ENCODE data around the gene RAB19. TPM values are rescaled to one million over a fixed set of nuclear protein-coding genes. Genes with fewer than 3 reads are reported as not detected.

The RAB19 gene
- total RNA-seq, 1 donor from 2014 or later, result not detected

DNA sequence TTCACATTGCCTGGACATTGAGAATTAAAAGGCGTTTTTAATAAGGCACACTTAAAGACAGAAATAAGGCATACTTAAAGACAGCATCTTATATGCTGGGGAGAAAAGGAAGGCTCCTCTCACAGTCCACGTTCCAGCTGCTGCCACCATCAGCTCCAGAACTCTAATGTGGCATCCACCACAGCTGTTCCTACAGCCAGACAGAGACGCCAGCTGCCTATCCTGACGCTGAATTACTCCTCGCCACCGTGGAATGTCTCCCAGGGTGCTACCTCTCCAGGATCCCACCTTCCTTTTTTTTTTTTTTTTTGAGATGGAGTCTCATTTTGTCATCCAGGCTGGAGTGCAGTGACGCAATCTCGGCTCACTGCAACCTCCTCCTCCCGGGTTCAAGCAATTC lies 36.3 kb upstream of the RAB19 start:
- TF ChIP-seq, protein P1, sequence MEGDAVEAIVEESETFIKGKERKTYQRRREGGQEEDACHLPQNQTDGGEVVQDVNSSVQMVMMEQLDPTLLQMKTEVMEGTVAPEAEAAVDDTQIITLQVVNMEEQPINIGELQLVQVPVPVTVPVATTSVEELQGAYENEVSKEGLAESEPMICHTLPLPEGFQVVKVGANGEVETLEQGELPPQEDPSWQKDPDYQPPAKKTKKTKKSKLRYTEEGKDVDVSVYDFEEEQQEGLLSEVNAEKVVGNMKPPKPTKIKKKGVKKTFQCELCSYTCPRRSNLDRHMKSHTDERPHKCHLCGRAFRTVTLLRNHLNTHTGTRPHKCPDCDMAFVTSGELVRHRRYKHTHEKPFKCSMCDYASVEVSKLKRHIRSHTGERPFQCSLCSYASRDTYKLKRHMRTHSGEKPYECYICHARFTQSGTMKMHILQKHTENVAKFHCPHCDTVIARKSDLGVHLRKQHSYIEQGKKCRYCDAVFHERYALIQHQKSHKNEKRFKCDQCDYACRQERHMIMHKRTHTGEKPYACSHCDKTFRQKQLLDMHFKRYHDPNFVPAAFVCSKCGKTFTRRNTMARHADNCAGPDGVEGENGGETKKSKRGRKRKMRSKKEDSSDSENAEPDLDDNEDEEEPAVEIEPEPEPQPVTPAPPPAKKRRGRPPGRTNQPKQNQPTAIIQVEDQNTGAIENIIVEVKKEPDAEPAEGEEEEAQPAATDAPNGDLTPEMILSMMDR (IDR thresholded peaks at IDR 0.05), result no peak
- H3K36me3 Mint-ChIP-seq (ENCODE audit: low read depth), result peaks cover 22% of the 10 kb centered on the region
- DNase-seq (ENCODE audit: low spot score), result no peak
- no peaks in the 10 kb centered on the region for H3K27me3 Mint-ChIP-seq (ENCODE audit: low read depth)
- H3K4me3 Mint-ChIP-seq (ENCODE audit: unreplicated experiment), result no peak overlapping the region
- H3K27ac Mint-ChIP-seq (ENCODE audit: unreplicated experiment), result no peak overlapping the region
- H3K9me3 Mint-ChIP-seq (ENCODE audit: low read depth), result no peaks in the 10 kb centered on the region
- H3K4me1 Mint-ChIP-seq (ENCODE audit: low read depth), result no peaks in the 10 kb centered on the region

DNA sequence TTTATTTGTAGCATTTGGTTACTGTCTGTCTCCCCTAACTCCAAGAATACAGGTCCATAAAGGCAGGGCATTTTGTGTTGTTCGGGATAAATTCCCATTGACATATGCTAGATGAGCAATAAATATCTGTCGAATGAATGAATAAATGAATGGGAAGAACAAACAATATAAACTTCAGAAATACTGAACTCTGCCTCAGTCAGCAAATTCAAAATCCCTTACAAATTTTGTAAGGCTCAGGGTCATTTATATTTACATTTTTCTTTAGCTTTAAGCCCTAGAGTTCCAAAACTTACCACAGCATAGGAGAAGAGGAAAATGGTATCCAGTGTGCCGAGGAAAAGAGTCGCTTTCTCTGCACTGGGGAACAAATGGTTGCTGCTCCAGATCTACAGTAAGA lies 34.6 kb upstream of the RAB19 start:
- TF ChIP-seq, protein P1 (IDR thresholded peaks at IDR 0.05), result no peak
- no peaks in the 10 kb centered on the region for H3K27me3 Mint-ChIP-seq (ENCODE audit: low read depth)
- H3K27ac Mint-ChIP-seq (ENCODE audit: unreplicated experiment), result no peak overlapping the region
- DNase-seq (ENCODE audit: low spot score), result no peak
- no peaks in the 10 kb centered on the region for H3K4me1 Mint-ChIP-seq (ENCODE audit: low read depth)
- H3K9me3 Mint-ChIP-seq (ENCODE audit: low read depth), result no peaks in the 10 kb centered on the region
- H3K36me3 Mint-ChIP-seq (ENCODE audit: low read depth), result peaks cover 15% of the 10 kb centered on the region
- no peak overlapping the region for H3K4me3 Mint-ChIP-seq (ENCODE audit: unreplicated experiment)

DNA sequence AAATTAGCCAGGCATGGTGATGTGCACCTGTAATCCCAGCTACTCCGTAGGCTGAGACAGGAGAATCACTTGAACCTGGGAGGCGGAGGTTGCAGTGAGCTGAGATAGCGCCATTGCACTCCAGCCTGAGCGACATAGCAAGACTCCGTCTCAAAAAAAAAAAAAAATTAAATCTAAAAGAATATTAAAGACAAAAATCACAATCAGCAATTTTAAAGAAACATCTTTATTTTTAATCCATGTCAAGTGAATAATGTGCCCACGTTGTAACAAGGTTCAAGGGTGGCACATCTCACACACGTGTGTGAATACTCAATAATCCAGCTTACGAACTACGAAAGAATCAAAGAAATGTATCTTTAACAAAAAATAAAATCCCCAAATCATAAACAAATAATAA lies 28.5 kb upstream of the RAB19 start:
- H3K4me1 Mint-ChIP-seq (ENCODE audit: low read depth), result peaks cover 6% of the 10 kb centered on the region
- H3K27me3 Mint-ChIP-seq (ENCODE audit: low read depth), result no peaks in the 10 kb centered on the region
- H3K36me3 Mint-ChIP-seq (ENCODE audit: low read depth), result peaks cover 13% of the 10 kb centered on the region
- no peaks in the 10 kb centered on the region for H3K9me3 Mint-ChIP-seq (ENCODE audit: low read depth)
- no peak for DNase-seq (ENCODE audit: low spot score)
- no peak overlapping the region for H3K4me3 Mint-ChIP-seq (ENCODE audit: unreplicated experiment)
- TF ChIP-seq, protein P1 (IDR thresholded peaks at IDR 0.05), result no peak
- no peak overlapping the region for H3K27ac Mint-ChIP-seq (ENCODE audit: unreplicated experiment)

DNA sequence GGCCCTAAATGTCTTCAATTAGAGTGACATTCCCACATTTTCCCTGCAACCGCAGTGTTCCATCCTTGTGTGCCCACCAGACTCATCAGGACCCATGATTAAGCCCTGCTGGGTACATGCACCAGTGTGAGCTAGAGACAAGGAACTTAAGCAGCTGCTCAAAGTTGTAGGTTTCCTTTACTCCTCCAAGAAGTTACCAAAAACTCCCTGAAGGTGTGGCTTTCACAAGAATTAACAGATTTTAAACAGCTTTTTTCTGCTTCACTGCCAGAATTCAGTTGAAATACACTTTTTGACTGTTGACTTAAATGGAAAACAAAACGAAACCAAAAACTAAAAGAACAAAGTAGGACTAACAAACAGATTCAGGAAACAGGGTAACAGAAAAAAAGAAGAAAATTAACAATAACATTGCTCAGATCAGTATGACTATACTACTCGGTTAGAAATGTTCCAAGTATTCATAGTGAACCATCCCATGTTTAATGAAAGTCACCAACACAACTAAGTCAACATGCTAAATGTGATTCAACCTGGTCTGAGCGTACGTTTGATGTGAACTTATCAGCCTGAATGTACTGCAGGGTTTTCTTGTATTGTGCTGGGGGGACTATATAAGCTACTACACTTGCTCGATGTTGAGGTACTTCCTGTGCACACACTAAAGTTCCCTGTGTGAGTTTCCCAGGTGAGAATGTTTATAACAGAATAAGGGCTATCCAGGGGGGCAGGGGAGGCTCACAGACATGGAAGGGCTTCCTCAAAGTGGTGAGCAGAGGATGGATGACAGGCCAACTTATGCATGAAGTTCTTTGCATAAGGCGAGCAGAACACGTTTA lies 27.7 kb upstream of the RAB19 start:
- Mint-ChIP-seq H3K4me1 (ENCODE audit: low read depth) (peaks cover 6% of the 10 kb centered on the region), H3K27ac (ENCODE audit: unreplicated experiment) (no peak overlapping the region), H3K27me3 (ENCODE audit: low read depth) (no peaks in the 10 kb centered on the region), H3K9me3 (ENCODE audit: low read depth) (no peaks in the 10 kb centered on the region), H3K36me3 (ENCODE audit: low read depth) (peaks cover 13% of the 10 kb centered on the region), H3K4me3 (ENCODE audit: unreplicated experiment) (no peak overlapping the region)
- DNase-seq (ENCODE audit: low spot score), result no peak
- TF ChIP-seq, protein P1 (IDR thresholded peaks at IDR 0.05), result no peak

DNA sequence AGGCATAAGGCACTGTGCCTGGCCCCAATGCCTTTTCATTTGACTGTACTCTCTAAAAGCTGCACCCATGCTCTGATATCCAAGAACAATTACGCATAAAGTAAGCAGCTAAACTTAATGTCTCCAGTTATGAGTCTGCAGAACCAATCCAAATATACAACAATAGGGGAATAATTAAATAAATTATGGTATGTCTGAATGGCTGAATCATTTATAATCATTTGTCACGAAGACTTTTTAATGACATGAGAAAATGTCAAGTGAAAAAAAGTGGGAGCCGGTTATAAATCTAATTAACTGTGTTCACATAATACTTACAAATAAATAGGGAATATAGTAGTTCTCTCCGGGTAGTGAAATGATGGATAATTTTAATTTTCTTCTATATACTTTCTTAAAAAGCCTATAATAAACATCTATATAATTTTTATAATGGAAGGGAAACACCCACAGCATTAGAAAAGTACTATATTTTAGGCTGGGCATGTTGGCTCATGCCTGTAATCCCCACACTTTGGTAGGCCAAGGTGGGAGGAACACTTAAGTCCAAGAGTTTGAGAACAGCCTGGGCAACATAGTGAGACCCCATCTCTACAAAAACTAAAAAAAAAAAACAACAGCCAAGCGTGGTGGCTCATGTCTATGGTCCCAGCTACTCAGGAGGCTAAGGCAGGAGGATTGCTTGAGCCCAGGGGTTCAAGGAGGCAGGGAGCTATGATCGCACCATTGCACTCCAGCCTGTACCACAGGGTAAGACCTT lies 19.7 kb upstream of the RAB19 start:
- no peak overlapping the region for H3K27ac Mint-ChIP-seq (ENCODE audit: unreplicated experiment)
- peaks cover 12% of the 10 kb centered on the region for H3K36me3 Mint-ChIP-seq (ENCODE audit: low read depth)
- H3K27me3 Mint-ChIP-seq (ENCODE audit: low read depth), result no peaks in the 10 kb centered on the region
- peaks cover 12% of the 10 kb centered on the region for H3K4me1 Mint-ChIP-seq (ENCODE audit: low read depth)
- no peak for DNase-seq (ENCODE audit: low spot score)
- TF ChIP-seq, protein P1 (IDR thresholded peaks at IDR 0.05), result no peak
- H3K4me3 Mint-ChIP-seq (ENCODE audit: unreplicated experiment), result no peak overlapping the region
- no peaks in the 10 kb centered on the region for H3K9me3 Mint-ChIP-seq (ENCODE audit: low read depth)
